Fibroblast of the aortic adventitia (primary cell): ENCODE data around the gene NEURL3. TPM values are rescaled to one million over a fixed set of nuclear protein-coding genes. Genes with fewer than 3 reads are reported as not detected.
"Not testable (repeated sequence)": the region's sequence is repeated elsewhere in the genome, so short reads cannot be mapped to it uniquely, and the experiment has no call there.

Experiments
- DNase-seq: peaks from one replicate; pipeline ENCODE4 v3.0.0-alpha.2; 2010; ENCODE audit warnings: low read depth
- H3K4me3 ChIP-seq: 2 replicates; pipeline ENCODE4 v1.5.1; 2011; ENCODE audit warnings: low read depth, mild to moderate bottlenecking, control low read depth, low read length, moderate library complexity
- total RNA-seq: library from RNA; depleted of rRNA; stranded (reverse); fragments of >200 nt; gene quantifications from 2 replicates; pipeline ENCODE4 v1.2.3, GENCODE V29; 2012; ENCODE audit warnings: low replicate concordance
- TF ChIP-seq, protein P1 (sequence below): IDR thresholded peaks from 2 replicates; pipeline ENCODE4 v1.5.1; 2011; ENCODE audit warnings: mild to moderate bottlenecking, low read length, control low read depth, inconsistent platforms; ENCODE audit not compliant: insufficient read depth

The NEURL3 gene
- total RNA-seq, 1 donor, result not detected

DNA sequence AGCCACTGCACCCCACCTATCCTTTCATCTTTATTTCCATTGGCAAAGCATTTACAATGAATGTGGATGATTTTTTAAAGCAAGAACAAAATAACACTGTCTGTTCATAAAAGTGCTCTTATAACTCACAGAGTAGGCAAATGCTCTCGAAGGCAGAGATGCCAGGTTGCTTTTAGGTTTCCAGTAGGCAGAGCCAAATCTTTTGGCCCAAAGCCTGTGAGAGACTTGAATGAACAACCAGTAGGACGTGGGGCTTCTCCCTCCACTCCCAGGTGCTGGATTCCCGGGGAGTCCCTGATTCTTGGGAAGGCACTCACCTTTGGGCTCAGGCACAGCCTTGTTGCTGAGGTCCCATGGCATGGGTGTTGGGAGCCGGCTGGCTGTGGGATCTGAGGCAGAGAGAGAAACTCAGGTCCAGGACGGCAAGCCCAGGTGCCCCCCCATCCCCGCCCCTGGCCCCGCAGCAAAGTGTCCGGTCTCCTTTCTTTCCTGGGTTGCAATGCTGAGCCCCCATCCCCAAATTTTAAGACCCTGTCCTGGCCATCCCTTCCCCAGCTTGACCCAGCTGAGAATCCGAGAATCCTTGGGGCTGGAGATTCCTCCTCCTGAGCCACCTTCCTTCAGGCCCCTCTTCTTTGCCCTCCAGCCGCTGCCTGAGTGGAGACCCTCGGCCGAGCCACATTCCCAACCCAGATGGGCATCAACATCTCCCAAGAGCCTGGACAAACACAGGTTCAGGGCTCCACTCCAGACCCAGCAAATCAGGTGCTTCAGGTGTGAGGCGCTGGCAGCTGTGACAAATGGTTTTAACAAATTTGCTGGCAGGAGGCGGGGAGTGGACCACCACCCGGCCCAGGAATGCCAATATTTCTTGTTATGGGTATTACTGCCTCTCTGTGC is 5.8 kb downstream of the NEURL3 start:
- TF ChIP-seq, protein P1, sequence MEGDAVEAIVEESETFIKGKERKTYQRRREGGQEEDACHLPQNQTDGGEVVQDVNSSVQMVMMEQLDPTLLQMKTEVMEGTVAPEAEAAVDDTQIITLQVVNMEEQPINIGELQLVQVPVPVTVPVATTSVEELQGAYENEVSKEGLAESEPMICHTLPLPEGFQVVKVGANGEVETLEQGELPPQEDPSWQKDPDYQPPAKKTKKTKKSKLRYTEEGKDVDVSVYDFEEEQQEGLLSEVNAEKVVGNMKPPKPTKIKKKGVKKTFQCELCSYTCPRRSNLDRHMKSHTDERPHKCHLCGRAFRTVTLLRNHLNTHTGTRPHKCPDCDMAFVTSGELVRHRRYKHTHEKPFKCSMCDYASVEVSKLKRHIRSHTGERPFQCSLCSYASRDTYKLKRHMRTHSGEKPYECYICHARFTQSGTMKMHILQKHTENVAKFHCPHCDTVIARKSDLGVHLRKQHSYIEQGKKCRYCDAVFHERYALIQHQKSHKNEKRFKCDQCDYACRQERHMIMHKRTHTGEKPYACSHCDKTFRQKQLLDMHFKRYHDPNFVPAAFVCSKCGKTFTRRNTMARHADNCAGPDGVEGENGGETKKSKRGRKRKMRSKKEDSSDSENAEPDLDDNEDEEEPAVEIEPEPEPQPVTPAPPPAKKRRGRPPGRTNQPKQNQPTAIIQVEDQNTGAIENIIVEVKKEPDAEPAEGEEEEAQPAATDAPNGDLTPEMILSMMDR, result no peak
- DNase-seq, result no peak
- no peak overlapping the region for H3K4me3 ChIP-seq

DNA sequence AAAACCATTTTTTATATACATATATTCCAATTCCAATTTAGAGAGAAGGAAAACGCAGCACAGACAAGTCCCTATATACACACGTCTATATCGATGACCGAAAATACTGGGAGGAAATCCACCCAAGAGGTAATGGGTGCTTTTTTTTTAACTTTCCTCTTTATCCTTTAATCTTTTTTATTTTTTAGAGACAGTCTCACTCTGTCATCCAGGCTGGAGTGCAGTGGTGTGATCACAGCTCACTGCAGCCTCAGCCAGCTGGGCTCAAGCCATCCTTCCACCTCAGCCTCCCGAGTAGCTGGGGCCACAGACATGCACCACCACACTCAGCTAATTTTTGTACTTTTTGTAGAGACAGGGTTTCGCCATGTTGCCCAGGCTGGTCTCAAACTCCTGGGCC is 6.5 kb downstream of the NEURL3 start:
- H3K4me3 ChIP-seq, DNase-seq: not testable (repeated sequence)

DNA sequence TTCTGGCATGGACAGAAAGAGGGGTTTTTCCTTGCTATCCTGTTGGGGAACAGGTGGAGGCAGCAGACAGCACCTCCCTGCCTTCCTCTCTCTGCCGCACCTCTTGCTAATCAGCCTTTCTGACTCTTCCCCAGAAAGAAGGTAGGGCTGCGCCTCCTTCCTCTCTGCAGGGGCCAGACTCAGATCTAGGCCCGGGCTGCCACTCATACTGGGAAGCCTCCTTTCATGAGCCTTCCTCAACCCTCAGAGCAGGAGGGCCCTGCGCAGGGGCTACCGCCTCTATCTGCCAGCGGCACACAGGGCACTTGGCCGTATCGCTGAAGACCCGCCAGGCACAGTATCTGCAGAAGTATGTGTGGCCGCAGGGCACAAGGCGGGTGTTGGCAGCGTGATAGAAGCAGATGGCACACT is 7.1 kb downstream of the NEURL3 start:
- H3K4me3 ChIP-seq, result no peak overlapping the region
- TF ChIP-seq, protein P1, result no peak

DNA sequence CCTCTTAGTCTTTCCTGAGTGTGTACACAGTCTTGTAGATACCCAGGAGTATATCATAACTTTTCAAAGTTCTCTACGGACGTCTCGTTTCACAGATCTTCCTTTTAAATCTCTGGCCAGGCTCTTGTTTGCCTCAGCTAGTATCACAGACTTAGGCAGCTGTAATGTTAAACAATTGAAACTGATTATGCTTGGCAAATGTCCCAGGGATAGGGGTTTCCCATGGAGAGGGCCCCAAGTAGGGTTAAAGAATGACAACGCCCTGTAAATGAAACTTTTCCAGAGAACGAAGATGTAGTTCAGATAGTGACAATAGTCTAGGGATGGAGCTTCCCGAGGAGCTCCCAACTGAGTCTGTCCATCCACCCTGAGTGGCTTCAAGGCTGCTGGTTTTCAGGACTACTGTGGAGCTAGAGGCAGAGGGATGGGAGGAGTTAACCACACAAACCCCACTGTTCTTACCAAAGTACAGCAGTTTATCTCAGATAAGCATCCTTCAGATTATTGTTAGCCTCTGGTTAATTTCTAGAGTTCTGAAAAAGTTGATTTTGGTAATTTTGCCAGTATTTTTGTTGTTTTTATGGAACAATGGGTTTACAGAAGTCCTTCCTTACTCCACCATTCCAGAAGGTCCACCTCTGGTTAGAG is 9.1 kb downstream of the NEURL3 start:
- TF ChIP-seq, protein P1, result no peak
- H3K4me3 ChIP-seq, result no peak overlapping the region
- peak; percentile 18 for DNase-seq

More for the DNA sequence above, 7.1 kb downstream of the NEURL3 start:
- no peak for DNase-seq

DNA sequence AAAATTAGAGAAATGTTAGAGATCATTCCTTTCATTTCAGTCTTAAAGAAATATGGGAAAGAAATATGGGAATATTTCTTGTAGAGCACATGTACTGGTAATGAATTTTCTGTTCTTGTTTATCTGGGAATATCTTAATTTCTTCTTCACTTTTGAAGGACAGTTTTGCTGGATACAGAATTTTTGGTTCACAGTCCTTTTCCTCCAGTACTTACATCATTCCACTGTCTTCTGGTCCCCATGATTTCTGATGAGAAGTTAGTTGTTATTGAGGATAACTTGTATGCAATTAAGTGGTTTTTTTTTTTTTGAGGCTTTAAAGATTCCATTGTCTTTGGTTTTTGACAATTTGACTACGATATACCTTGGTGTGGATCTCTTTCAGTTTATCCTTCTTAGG is 11.0 kb downstream of the NEURL3 start:
- no peak for DNase-seq
- no peak overlapping the region for H3K4me3 ChIP-seq
- TF ChIP-seq, protein P1, result no peak

DNA sequence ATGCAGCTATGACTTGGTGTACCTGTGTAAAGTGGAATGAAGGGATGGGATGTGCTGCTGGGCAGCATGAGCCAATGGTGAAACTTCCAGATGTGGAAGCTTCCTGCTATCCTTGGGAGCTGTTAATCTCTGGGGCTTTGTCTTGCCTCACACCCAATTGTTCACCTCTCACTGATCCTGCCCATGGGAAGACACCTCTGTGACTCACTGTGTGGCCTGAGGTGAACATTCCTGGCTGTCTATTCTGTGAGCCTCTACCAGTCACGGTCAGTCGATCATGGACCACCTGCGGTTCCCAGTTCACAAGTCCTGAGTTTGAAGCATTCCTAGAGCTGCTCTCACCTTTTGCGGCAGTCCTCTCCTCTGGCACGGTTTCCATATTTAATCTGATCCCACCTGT is 12.1 kb downstream of the NEURL3 start:
- no peak overlapping the region for H3K4me3 ChIP-seq
- TF ChIP-seq, protein P1, result no peak
- no peak for DNase-seq

DNA sequence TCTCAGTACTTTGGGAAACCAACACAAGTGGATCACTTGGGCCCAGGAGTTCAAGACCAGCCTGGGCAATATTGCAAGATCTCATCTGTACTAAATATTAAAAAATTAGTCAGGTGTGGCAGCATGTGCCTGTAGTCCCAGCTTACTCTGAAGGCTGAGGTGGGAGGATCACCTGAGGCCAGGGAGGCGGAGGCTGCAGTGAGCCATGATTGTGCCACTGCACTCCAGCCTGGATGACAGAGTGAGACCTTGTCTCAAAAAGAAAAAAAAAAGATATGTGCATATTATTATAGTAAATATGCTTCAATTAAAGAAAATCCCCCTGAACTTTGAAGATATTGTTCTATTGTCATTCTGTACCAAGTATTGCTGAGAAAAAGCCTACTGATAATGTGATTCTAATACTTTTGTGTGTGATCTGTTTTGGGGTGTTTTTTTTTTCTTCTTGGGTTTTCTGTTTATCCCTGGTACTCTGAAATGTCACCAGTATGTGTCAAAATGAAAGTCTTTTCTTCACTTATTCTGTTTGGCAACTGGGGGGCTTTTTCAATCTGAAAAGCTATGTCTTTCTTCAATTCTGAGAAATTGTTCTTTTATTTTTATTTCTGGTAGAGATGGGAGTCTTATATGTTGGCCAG is 13.2 kb downstream of the NEURL3 start:
- DNase-seq, result no peak

More for the DNA sequence above, 13.2 kb downstream of the NEURL3 start:
- TF ChIP-seq, protein P1, result no peak
- no peak overlapping the region for H3K4me3 ChIP-seq
